ENCODE measurements around the gene KRTAP5-8.

GRCh38 chr11:71564430-71564829, 26.6 kb downstream of the KRTAP5-8 start:
- TF ChIP-seq CTCF (conservative IDR thresholded peaks at IDR 0.05; ENCODE audit: low read depth, low read length) (no peak), EZH2phosphoT487 (IDR thresholded peaks at IDR 0.05; ENCODE audit: borderline replicate concordance, low read length) (no peak)
